CD4-positive, alpha-beta T cell treated with Interleukin-17A for 4 hours (primary cell): ENCODE results near the gene ECHS1.
A peak's percentile ranks its signal among the peaks of the same experiment; 100 is the strongest.
"Not testable (repeated sequence)": the region's sequence is repeated elsewhere in the genome, so short reads cannot be mapped to it uniquely, and the experiment has no call there.

Experiments
- DNase-seq: peaks from one replicate; pipeline ENCODE4 v3.0.0-alpha.2; 2020; ENCODE audit warnings: mixed read lengths

The ECHS1 gene

DNA sequence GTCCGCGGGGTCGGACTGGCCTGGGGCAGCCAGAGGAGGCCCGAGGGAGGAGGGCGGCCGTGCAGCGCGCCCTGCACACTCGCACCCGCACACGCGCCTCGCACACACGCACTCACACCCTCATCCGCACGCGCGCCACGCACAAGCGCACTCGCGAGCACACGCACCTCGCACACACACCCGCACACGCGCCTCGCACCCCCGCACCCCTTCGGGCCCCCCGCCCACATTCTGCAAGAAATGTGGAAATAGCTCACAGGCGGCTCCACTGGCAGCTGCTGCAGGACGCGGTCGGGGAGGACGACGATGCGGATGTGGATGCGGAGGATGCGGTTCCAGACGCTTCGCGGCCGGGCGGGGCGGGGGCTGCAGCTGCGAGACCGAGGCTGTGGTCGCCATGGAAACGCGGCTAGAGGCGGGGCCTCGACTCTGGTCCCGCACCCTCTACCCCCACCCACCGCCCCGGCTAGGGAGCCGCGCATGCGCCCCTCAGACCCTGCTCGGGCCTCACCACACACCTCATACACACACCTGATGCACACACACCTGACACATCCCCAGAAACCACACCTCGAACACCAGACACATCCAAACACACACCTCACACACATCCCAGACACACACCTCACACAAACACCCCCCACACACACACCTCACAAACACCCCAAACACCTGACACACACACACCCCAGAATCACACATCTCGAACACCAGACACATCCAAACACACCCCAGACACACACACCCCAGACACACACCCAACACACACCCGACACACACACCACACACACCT lies 36.4 kb downstream of the ECHS1 start, which contains the start of gene CALY:
Gene CALY, minus strand, starts transcription at position 320 of the 793 bp plus-strand sequence. CDS start 7,907 bp downstream, outside the sequence.
- DNase-seq: peak; percentile 93

DNA sequence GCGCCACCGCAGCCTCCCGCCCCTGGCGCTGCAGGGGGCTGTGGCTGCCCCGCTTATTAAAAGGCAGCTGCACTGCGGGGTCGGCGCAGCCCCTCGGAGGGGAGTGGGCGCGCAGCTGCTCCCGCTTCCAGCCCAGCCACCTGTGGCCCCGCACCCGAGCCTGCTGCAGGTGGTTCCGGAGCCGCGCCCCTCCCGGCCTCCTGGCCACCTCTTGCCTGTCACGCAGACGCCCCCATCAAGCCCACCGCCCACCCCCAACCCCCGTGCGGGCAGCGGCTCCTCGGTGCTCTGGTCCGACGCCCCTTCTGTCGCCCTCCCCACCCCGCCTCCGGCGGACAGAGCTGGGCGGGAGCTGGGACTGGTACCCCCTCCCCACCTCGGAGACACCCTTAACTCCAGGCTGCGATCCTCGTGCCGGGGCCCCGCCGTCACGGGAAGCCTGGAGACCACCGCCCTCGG lies 37.0 kb downstream of the ECHS1 start:
- peak; percentile 16 for DNase-seq

- DNase-seq: peak; percentile 85
Measured at GRCh38 chr10:133335246-133336117, 37.7 kb downstream of the ECHS1 start.

- DNase-seq: peak; percentile 62
Measured at GRCh38 chr10:133334503-133335245, 38.5 kb downstream of the ECHS1 start.

DNA sequence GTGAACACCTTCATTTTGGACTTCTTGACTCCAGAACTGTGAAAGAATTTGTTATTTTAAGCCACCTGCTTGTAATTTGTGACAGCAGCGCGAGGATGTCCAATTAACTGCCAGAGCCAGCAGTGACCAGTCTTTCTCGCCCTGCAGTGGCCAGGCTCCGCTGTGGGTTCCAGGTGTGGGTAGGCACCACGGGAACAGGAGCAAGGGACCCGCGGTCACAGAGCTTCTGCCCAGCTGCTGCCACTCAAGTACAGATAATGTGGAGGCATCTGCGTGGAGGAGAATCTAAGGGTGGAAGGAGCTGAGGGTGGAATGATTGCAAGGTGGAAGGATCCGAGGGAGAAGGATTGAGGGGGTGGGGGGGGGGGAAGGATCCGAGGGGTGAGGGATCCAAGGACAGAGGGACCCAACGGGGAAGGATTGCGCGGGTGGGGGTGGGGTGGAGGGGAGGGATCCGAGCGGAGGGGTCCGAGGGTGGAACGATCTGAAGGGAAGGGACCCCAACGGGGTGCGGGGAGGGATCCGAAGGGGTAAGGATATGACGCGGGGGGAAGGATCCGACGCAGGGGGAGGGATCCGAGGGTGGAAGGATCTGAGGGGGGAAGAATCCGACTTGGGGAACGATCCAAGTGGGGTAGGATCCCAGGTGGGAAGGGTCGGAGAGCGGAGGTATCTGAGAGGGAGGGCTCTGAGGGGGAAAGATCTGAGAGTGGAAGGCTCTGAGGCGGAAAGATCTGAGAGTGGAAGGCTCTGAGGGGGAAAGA lies 40.0 kb downstream of the ECHS1 start:
- DNase-seq: no peak

- peak; percentile 95 for DNase-seq
Measured at GRCh38 chr10:133329491-133330202, 43.5 kb downstream of the ECHS1 start.

DNA sequence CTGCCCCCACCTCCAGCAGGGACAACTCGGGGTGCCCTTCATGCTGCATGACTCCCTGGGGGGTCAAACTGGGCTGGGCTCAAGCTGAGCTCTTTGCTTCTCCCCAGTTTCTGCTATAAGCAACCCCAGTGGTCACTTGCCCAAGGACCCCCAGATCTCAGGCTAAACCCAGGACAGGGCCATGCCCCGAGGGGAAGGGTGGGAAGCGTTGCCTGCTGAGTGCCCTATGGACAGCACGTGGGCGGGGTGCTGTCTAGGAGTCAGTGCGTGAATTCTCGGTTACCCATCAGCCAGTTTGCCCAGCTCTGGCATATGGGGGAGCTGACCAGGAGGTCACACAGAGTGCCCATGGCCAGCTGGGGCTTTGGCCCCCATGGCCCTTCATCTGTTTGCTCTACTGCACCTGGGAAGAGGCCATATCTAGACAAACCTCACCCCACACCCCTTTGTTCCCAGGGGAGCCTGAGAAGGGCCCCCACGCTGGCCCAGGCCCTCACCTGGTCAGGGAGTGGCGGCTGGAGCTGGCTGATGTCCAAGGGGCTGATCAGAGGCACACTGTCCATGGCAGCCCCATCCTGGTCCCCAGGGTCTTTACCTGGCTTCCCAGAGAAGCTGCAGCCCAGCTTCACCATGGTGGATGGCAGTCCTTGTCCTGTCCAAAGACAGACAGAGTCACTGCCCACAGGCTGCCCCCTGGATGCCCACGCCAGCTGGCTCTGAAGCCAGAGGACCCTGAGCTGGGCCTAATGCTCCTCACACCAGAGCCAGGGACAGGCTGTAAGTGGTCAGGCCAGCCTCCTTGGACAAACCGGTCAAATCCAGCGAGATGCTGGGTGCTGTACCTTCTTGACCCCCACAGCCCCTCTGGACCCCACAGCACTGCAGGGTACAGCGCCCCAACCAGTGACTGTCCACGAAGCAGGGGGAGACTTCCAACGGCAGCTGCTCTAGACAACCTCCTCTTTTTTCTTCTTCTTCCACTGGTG lies 44.5 kb downstream of the ECHS1 start:
- no peak for DNase-seq

GRCh38 chr10:133327651-133328357 lies 45.4 kb downstream of the ECHS1 start:
- DNase-seq: no peak

DNA sequence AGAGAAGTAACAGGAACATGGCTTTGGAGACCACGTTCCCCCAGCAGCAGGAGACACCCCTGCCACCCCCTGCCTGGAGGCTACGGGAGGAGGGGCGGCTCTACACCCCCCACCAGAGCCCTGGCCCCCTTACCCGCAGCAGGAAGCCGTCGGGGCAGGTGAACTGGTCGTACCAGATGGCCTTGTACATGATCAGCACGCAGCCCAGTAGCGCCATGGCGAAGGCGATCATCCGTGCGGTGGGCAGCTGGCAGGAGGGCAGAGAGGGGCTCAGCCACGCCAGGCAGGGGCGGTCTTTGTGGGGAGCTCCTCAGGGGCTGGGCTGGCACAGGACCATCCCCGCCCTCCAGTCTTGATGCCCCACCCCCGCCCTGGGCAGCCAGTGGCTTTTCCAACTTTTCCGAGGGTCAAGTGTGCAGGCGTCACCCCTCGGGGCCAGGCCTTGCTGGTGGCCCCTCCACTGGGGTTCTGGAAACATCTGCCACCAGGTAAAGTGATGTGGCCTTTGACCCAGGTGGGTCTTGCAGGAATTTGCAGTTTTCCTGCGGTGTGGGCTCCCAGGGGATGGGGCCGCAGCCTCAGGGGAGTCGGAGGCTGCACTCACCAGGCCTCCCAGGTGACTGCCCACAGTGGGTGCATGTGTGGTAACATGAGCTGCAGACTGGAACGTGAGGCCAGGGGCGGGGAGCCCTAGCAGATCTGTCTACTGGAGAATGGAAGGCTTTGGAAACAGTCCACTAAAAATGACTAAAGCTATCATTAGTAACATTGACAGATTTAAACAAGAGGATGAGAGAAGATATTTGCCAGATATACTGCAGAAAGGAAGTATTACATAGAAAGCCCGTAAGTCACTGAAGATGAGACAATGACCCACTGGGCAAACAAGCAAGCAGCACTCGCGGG lies 46.2 kb downstream of the ECHS1 start:
- no peak for DNase-seq

DNA sequence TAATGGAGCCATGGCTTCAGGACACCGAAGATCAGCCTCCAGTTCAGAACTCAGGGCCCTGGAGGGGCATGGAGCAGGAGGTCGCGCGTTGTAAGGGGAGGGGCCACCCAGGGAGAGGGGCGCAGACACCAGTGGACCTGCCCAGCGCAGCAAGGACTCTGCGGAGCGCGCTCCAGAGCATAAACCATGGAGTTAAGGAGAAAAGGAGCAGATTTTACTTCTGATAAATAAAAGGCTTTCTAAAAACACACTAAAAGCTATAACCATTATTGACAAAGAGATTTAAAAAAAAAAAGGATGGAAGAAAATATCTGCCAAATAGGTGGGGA lies 47.0 kb downstream of the ECHS1 start:
- no peak for DNase-seq

DNA sequence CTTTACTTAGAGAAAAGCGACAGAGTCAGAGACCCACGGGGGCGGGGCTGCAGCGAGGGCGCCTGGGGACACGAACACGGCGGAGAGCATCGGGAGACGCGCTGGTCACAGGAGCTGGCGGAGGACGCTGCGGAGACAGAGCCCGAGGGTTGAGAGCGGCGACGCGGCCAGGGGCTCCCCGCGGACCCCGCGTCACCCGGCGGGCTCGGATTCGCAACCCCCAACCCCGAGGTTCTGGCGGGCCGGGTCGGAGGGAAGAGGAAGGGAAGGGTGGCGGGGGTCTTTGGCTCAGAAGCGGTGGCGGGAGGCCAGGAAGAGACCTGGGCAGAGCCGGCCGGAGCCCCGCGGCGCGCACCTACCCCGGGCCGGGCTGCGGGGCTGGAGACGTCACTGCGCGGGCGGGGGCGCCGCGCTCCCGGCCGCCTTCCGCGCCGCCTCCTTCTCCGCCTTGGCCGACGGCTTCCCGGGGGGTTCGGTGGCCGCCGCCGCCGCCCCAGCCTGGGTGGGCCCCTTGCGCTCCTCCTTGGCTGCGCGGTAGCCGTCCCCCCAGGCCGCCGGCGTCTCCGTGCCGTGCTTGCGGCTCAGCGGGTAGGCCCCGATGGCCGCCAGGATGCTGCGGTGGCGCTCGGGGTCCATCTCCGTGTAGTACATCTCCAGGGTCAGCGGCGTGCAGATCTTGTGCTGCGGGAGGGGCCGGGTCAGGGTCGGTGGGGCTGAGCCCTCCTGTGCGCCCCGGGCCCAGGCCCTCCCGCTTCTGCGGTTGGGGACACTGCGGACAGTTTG lies 47.5 kb downstream of the ECHS1 start:
- DNase-seq: peak; percentile 46

- no peak for DNase-seq
Measured at GRCh38 chr10:133324857-133325260, 48.3 kb downstream of the ECHS1 start.

DNA sequence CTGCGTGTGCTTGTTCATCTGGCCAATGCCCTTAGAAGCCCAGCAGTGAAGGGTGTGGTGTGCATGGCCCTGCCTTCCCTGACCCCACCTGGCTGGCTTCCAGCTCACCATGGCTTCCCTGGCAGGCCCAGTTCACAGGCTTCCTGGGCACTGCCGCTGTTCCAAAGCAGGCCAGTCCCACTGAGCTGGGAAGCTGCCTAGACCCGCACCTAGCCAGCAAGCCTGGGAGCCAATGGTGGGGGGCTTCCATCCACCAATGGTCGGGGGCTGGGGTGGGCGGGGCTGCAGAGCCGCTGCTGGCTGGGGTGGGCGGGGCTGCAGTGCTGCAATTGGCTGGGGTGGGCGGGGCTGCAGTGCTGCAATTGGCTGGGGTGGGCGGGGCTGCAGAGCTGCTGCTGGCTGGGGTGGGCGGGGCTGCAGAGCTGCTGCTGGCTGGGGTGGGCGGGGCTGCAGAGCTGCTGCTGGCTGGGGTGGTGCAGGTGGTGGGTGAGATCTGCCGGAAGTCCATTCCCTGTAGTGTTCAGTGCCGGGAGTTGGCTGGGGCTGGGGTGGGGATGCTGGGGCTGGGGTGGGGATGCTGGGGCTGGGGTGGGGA lies 48.9 kb downstream of the ECHS1 start:
- peak; percentile 71 for DNase-seq

DNA sequence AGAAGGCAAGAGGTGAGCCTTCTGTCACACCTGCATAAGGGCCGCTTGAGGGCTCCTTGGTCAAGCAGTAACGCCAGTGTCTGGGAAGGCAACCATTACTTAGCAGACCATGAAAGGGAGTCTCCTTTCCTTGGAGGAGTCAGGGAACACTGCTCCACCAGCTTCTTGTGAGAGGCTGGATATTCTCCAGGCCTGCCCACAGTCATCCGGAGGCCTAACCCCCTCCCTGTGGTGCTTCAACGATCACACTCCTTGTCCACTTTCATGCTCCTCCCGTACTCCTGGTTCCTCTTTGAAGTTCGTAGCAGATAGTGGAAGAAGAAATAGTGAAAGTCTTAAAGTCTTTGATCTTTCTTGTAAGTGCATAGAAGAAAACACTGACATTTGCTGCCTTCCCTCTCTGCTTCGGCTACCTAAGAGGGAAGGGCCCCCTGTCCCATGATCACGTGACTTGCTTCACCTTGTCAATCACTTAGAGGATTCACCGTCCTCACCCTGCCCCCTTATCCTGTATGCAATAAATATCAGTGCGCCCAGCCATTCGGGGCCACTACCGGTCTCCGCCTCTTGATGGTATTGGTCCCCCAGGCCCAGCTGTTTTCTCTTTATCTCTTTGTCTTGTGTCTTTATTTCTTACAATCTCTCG lies 51.0 kb downstream of the ECHS1 start:
- not testable (repeated sequence) for DNase-seq

DNA sequence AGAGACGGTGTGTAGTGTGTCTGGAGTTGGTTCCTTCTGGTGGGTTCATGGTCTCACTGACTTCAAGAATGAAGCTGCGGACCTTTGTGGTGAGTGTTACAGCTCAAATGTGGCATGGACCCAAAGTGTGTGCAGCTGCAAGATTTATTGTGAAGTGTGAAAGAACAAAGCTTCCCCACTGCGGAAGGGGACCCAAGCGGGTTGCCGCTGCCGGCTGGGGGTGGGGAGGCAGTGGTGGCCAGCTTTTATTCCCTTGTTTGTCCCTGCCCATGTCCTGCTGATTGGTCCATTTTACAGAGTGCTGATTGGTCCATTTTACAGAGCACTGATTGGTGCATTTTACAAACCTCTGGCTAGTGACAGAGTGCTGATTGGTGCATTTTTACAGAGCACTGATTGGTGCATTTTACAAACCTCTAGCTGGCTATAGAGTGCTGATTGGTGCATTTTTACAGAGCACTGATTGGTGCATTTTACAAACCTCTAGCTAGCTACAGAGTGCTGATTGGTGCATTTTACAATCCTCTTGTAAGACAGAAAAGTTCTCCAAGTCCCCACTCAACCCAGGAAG lies 52.2 kb downstream of the ECHS1 start:
- DNase-seq: not testable (repeated sequence)

- DNase-seq: peak; percentile 80
Measured at GRCh38 chr10:133318494-133319127, 54.5 kb downstream of the ECHS1 start.
